Hepatocyte (in vitro differentiated cells): Measurements from ENCODE around the gene FBXW11. TPM values are rescaled to one million over a fixed set of nuclear protein-coding genes. Genes with fewer than 3 reads are reported as not detected.

ENCODE experiments used
- DNase-seq: peaks from one replicate; pipeline ENCODE4 v3.0.0-alpha.2; 2016; ENCODE audit warnings: low spot score
- H2AFZ ChIP-seq: fragments of 200-600 bp; sonication (generic); 2 replicates; pipeline ENCODE4 v1.6.0; 2016; ENCODE audit warnings: antibody characterized with exemption, mild to moderate bottlenecking
- H3K27ac ChIP-seq: fragments of 200-600 bp; sonication (generic); 2 replicates; pipeline ENCODE4 v1.5.1; 2016; ENCODE audit warnings: mild to moderate bottlenecking
- H3K27me3 ChIP-seq: fragments of 200-600 bp; sonication (generic); 2 replicates; pipeline ENCODE4 v1.6.1; 2016
- H3K36me3 ChIP-seq: fragments of 200-600 bp; sonication (generic); replicated peaks from 2 replicates; pipeline ENCODE4 v1.5.1; 2016; ENCODE audit warnings: low read depth; ENCODE audit not compliant: insufficient read depth
- H3K4me1 ChIP-seq: fragments of 200-600 bp; sonication (generic); 2 replicates; pipeline ENCODE4 v1.5.1; 2016; ENCODE audit warnings: mild to moderate bottlenecking, moderate library complexity; ENCODE audit not compliant: insufficient read depth
- H3K4me2 ChIP-seq: fragments of 200-600 bp; sonication (generic); 2 replicates; pipeline ENCODE4 v1.6.0; 2016
- H3K4me3 ChIP-seq: fragments of 200-600 bp; sonication (generic); 2 replicates; pipeline ENCODE4 v1.5.1; 2016; ENCODE audit warnings: mild to moderate bottlenecking
- H3K79me2 ChIP-seq: fragments of 200-600 bp; sonication (generic); 2 replicates; pipeline ENCODE4 v1.6.0; 2017; ENCODE audit warnings: mild to moderate bottlenecking
- H3K9me2 ChIP-seq: fragments of 200-600 bp; sonication (generic); replicated peaks from 2 replicates; pipeline ENCODE4 v1.6.0; 2017; ENCODE audit warnings: mild to moderate bottlenecking; ENCODE audit not compliant: insufficient read depth
- H3K9me3 ChIP-seq: fragments of 200-600 bp; sonication (generic); 2 replicates; pipeline ENCODE4 v1.5.1; 2016; ENCODE audit warnings: low read depth, mild to moderate bottlenecking
- H4K20me1 ChIP-seq: fragments of 200-600 bp; sonication (generic); 2 replicates; pipeline ENCODE4 v1.6.0; 2016; ENCODE audit warnings: mild to moderate bottlenecking; ENCODE audit not compliant: insufficient read depth, poor library complexity, severe bottlenecking
- EZH2 ChIP-seq: fragments of 200-600 bp; sonication (generic); IDR thresholded peaks from 2 replicates; pipeline ENCODE4 v1.6.1; 2016; ENCODE audit warnings: antibody characterized with exemption, mild to moderate bottlenecking, borderline replicate concordance
- EZH2phosphoT487 ChIP-seq: fragments of 200-600 bp; sonication (generic); IDR thresholded peaks from one replicate; pipeline ENCODE4 v1.6.1; 2018; ENCODE audit warnings: antibody characterized with exemption, mild to moderate bottlenecking, low read depth, moderate library complexity; ENCODE audit not compliant: unreplicated experiment, severe bottlenecking
- WGBS: methylation state at CpG from one replicate; pipeline ENCODE4 v1.1.6; 2016; ENCODE audit warnings: low lambda C conversion rate; ENCODE audit errors: missing lambda C conversion rate; 5-methylcytosine and 5-hydroxymethylcytosine counted together
- polyA plus RNA-seq: library from polyadenylated mRNA; unstranded; fragments of >200 nt; fragmentation: Nextera tagmentation; extraction: Ambion mirVana; gene quantifications from 2 replicates; pipeline ENCODE4 v1.2.1, GENCODE V29; 2016
- total RNA-seq: library from RNA; depleted of rRNA; stranded (reverse); fragments of >200 nt; gene quantifications from 2 replicates; pipeline ENCODE4 v1.2.3, GENCODE V29; 2014
- TF ChIP-seq, protein P1 (sequence below): fragments of 200-600 bp; sonication (generic); IDR thresholded peaks from 2 replicates; pipeline ENCODE4 v1.5.1; 2016; ENCODE audit warnings: antibody characterized with exemption, mild to moderate bottlenecking; ENCODE audit not compliant: poor library complexity

Gene FBXW11
- total and polyA plus RNA-seq, 2 experiments from 2014 or later: 38.0 to 73.4 TPM

DNA sequence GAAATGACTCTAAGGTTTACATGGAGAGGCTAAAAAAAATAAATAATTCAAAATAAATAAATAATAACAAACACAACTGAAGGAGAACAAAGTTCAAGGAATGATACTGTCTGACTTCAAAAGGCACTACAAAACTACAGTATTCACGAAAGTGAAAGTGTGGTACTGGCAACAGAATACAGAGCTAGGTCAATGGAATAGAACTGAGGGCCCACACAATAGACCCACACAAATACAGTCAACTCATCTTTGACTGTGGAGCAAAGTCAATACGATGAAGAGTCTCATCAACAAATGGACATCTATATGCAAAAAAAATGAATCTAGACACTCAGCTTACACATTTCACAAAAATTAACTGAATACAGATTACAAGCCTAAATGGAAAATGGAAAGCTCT, 75.3 kb downstream of the FBXW11 start:
- H2AFZ ChIP-seq: no peak overlapping the region
- H3K79me2 ChIP-seq: peaks cover 95% of the 10 kb centered on the region
- no peak overlapping the region for H3K4me2 ChIP-seq
- no peaks in the 10 kb centered on the region for H3K4me1 ChIP-seq
- TF ChIP-seq EZH2 (no peak), EZH2phosphoT487 (no peak)
- TF ChIP-seq, protein P1, sequence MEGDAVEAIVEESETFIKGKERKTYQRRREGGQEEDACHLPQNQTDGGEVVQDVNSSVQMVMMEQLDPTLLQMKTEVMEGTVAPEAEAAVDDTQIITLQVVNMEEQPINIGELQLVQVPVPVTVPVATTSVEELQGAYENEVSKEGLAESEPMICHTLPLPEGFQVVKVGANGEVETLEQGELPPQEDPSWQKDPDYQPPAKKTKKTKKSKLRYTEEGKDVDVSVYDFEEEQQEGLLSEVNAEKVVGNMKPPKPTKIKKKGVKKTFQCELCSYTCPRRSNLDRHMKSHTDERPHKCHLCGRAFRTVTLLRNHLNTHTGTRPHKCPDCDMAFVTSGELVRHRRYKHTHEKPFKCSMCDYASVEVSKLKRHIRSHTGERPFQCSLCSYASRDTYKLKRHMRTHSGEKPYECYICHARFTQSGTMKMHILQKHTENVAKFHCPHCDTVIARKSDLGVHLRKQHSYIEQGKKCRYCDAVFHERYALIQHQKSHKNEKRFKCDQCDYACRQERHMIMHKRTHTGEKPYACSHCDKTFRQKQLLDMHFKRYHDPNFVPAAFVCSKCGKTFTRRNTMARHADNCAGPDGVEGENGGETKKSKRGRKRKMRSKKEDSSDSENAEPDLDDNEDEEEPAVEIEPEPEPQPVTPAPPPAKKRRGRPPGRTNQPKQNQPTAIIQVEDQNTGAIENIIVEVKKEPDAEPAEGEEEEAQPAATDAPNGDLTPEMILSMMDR: no peak
- H3K9me3 ChIP-seq: no peaks in the 10 kb centered on the region
- peaks cover 48% of the 10 kb centered on the region for H4K20me1 ChIP-seq
- no peak for DNase-seq
- H3K27me3 ChIP-seq: no peaks in the 10 kb centered on the region
- no peaks in the 10 kb centered on the region for H3K36me3 ChIP-seq
- no peak overlapping the region for H3K4me3 ChIP-seq
- 98% methylated on average over 2 of the region's 2 CpGs for WGBS
- no peak overlapping the region for H3K27ac ChIP-seq
- no peaks in the 10 kb centered on the region for H3K9me2 ChIP-seq

DNA sequence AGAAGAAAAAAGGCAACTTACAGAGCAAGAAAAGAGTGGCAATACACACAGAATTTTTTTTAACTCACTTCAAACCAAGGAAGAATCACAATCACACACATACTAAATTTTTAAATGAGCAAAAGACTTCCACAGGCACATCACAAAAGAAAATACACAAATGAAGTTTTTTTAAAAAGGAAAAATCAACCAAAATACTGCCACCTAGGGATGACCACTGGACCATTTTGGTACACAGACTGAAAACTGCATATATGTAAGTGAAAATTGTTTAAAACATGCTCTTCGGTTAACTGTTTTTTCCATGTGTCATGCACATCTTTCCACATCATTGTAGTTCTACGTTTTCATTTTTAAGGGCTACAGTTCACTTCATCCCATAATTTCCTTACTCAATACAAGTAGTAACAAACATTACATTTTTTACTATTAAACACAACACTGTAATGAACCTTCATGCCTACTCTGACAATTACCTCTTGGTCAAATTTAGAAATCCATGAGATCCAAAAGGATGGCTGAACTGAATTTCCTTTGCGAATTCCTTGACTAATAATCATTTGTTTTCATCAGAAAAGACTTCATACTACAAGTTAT, 79.0 kb downstream of the FBXW11 start:
- Histone ChIP-seq H3K4me1 (no peaks in the 10 kb centered on the region), H3K4me3 (no peak overlapping the region), H3K27ac (no peak overlapping the region), H3K36me3 (no peaks in the 10 kb centered on the region), H3K79me2 (peaks cover 96% of the 10 kb centered on the region), H3K27me3 (no peaks in the 10 kb centered on the region), H3K9me2 (no peaks in the 10 kb centered on the region), H3K9me3 (no peaks in the 10 kb centered on the region), H3K4me2 (no peak overlapping the region), H4K20me1 (peaks cover 68% of the 10 kb centered on the region), H2AFZ (no peak overlapping the region)
- 86% methylated on average over 3 of the region's 3 CpGs for WGBS
- DNase-seq: no peak
- TF ChIP-seq, protein P1: peak; percentile 50
- TF ChIP-seq EZH2: no peak
- no peak for TF ChIP-seq EZH2phosphoT487

DNA sequence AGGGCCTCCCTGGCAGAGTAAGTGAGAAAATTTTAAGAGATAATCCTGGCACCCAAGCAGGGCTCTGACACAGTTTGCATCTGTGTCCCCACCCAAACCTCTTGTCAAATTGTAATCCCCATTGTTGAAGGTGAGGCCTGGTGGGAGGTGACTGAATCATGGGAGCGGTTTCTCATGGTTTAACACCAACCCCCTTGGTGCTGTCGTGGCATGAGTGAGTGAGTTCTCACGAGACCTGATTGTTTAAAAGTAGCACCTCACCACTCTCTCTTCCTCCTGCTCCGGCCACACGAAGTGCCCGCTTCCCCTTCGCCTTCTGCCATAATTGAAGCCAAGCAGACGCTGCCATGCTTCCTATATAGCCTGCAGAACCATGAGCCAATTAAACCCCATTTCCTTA, 80.1 kb downstream of the FBXW11 start:
- Histone ChIP-seq H3K4me3 (no peak overlapping the region), H4K20me1 (peaks cover 74% of the 10 kb centered on the region), H3K4me2 (no peak overlapping the region), H3K27me3 (no peaks in the 10 kb centered on the region), H3K36me3 (no peaks in the 10 kb centered on the region), H2AFZ (no peak overlapping the region), H3K4me1 (no peaks in the 10 kb centered on the region), H3K9me3 (no peaks in the 10 kb centered on the region), H3K27ac (no peak overlapping the region), H3K79me2 (peaks cover 97% of the 10 kb centered on the region), H3K9me2 (no peaks in the 10 kb centered on the region)
- DNase-seq: no peak
- no peak for TF ChIP-seq EZH2
- TF ChIP-seq, protein P1: no peak
- TF ChIP-seq EZH2phosphoT487: no peak
- WGBS: 84% methylated on average over 8 of the region's 8 CpGs
